SK-N-SH treated with all-trans-retinoic acid at 6 μM for 48 hours (cell line): ENCODE data around the gene CHKB.

ENCODE experiments used
- ATAC-seq: fragments of 200-7000 bp; cut with Tn5 transposase; 3 replicates; pipeline ENCODE4 v1.9.1; 2020; ENCODE audit warnings: mild to moderate bottlenecking, moderate library complexity
- ARNTL ChIP-seq: fragments of 450-650 bp; formaldehyde crosslinking; IDR thresholded peaks from 2 replicates; pipeline ENCODE4 v1.5.0; 2020; ENCODE audit warnings: low read depth, mild to moderate bottlenecking, moderate library complexity, borderline replicate concordance
- BACH2 ChIP-seq: fragments of 250-450 bp; sonication (Bioruptor Pico); IDR thresholded peaks from 2 replicates; pipeline ENCODE4 v1.9.0; 2021; ENCODE audit warnings: mild to moderate bottlenecking, borderline replicate concordance
- CSDC2 ChIP-seq: fragments of 250-450 bp; sonication (Bioruptor Pico); IDR thresholded peaks from 2 replicates; pipeline ENCODE4 v1.5.0; 2020; ENCODE audit warnings: mild to moderate bottlenecking, moderate library complexity
- ESRRG ChIP-seq: fragments of 250-450 bp; sonication (Bioruptor Pico); IDR thresholded peaks from 2 replicates; pipeline ENCODE4 v1.6.1; 2021; ENCODE audit warnings: mild to moderate bottlenecking
- GLIS3 ChIP-seq: fragments of 250-450 bp; sonication (Bioruptor Pico); IDR thresholded peaks from 2 replicates; pipeline ENCODE4 v1.5.0; 2020; ENCODE audit warnings: mild to moderate bottlenecking, moderate library complexity
- OSR1 ChIP-seq: fragments of 250-450 bp; sonication (Bioruptor Pico); IDR thresholded peaks from 2 replicates; pipeline ENCODE4 v1.8.0; 2022; ENCODE audit warnings: moderate library complexity, mild to moderate bottlenecking, inconsistent platforms
- PPARA ChIP-seq: fragments of 250-450 bp; sonication (Bioruptor Pico); IDR thresholded peaks from 2 replicates; pipeline ENCODE4 v1.5.0; 2020; ENCODE audit warnings: mild to moderate bottlenecking, borderline replicate concordance
- RARB ChIP-seq: fragments of 250-450 bp; sonication (Bioruptor Pico); IDR thresholded peaks from 2 replicates; pipeline ENCODE4 v1.8.0; 2021; ENCODE audit warnings: mild to moderate bottlenecking, moderate library complexity
- SNAI2 ChIP-seq: fragments of 250-450 bp; sonication (Bioruptor Pico); IDR thresholded peaks from 2 replicates; pipeline ENCODE4 v1.5.0; 2020; ENCODE audit warnings: mild to moderate bottlenecking, moderate library complexity
- TCF4 ChIP-seq: fragments of 250-450 bp; sonication (Bioruptor Pico); IDR thresholded peaks from 2 replicates; pipeline ENCODE4 v1.8.0; 2021; ENCODE audit warnings: mild to moderate bottlenecking, moderate library complexity, borderline replicate concordance
- ZC3H10 ChIP-seq: fragments of 250-450 bp; sonication (Bioruptor Pico); IDR thresholded peaks from 2 replicates; pipeline ENCODE4 v1.5.1; 2021; ENCODE audit warnings: mild to moderate bottlenecking, moderate library complexity
- ZFP3 ChIP-seq: fragments of 250-450 bp; sonication (Bioruptor Pico); IDR thresholded peaks from 2 replicates; pipeline ENCODE4 v1.5.0; 2020; ENCODE audit warnings: mild to moderate bottlenecking, moderate library complexity
- ZFP30 ChIP-seq: fragments of 450-650 bp; formaldehyde crosslinking; IDR thresholded peaks from 2 replicates; pipeline ENCODE4 v1.5.0; 2022; ENCODE audit warnings: mild to moderate bottlenecking, moderate library complexity
- ZNF565 ChIP-seq: fragments of 450-650 bp; formaldehyde crosslinking; conservative IDR thresholded peaks from 2 replicates; pipeline ENCODE4 v1.5.0; 2020; ENCODE audit warnings: low read depth, mild to moderate bottlenecking, moderate library complexity
- ZNF70 ChIP-seq: fragments of 450-650 bp; formaldehyde crosslinking; IDR thresholded peaks from 2 replicates; pipeline ENCODE4 v1.5.0; 2020; ENCODE audit warnings: mild to moderate bottlenecking, moderate library complexity
- ZNF8 ChIP-seq: fragments of 450-650 bp; formaldehyde crosslinking; IDR thresholded peaks from 2 replicates; pipeline ENCODE4 v1.5.0; 2020; ENCODE audit warnings: mild to moderate bottlenecking, moderate library complexity
- TF ChIP-seq, protein P1 (sequence below): fragments of 250-450 bp; sonication (Bioruptor Pico); IDR thresholded peaks from 2 replicates; pipeline ENCODE4 v1.5.0; 2020; ENCODE audit warnings: mild to moderate bottlenecking, moderate library complexity
- TF ChIP-seq, protein P2 (sequence below): fragments of 250-450 bp; sonication (Bioruptor Pico); IDR thresholded peaks from 2 replicates; pipeline ENCODE4 v1.5.1; 2021; ENCODE audit warnings: mild to moderate bottlenecking, moderate library complexity
- TF ChIP-seq, protein P3 (sequence below): fragments of 250-450 bp; sonication (Bioruptor Pico); IDR thresholded peaks from 2 replicates; pipeline ENCODE4 v1.8.0; 2020; ENCODE audit warnings: mild to moderate bottlenecking, moderate library complexity, borderline replicate concordance
- TF ChIP-seq, protein P4 (sequence below): fragments of 250-450 bp; sonication (Bioruptor Pico); IDR thresholded peaks from 2 replicates; pipeline ENCODE4 v1.8.0; 2021; ENCODE audit warnings: low read depth, mild to moderate bottlenecking, moderate library complexity, borderline replicate concordance

CHKB gene

DNA sequence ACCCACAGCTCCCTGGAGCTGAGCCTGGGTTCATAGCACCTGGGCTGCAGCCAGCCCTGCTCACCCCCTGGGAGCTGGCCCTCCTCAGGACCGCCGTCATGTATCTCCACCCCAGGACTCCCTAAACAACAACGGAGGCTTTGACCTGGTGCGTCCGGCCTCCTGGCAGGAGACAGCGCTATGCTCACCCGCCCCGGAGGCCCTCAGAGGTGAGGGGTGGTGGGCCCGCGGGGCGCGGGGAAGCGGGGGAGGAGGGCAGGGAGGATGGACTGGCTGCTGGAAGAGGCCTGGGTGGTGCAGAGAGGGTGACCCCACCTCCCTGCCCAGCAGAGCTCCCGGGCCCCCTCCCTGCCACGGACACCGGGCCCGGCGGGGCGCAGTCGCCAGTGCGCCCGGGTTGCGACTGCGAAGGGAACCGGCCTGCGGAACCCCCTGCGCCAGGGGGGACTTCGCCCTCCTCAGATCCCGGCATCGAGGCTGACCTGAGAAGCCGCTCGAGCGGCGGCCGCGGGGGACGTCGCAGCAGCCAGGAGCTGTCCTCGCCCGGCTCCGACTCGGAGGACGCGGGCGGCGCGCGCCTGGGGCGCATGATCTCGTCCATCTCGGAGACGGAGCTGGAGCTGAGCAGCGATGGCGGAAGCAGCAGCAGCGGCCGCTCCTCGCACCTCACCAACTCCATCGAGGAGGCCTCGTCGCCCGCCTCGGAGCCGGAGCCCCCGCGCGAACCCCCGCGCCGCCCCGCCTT, 21.0 kb upstream of the CHKB start:
- ATAC-seq: no peak
- TF ChIP-seq ZFP3 (CRISPR knock-in tag) (no peak), ZC3H10 (no peak), CSDC2 (no peak), BACH2 (CRISPR knock-in tag) (no peak), ZNF565 (CRISPR knock-in tag) (no peak), ESRRG (CRISPR knock-in tag) (no peak), ZFP30 (CRISPR knock-in tag) (no peak), TCF4 (no peak), GLIS3 (CRISPR knock-in tag) (no peak), ZNF70 (CRISPR knock-in tag) (no peak), ARNTL (no peak)
- TF ChIP-seq, protein P1, sequence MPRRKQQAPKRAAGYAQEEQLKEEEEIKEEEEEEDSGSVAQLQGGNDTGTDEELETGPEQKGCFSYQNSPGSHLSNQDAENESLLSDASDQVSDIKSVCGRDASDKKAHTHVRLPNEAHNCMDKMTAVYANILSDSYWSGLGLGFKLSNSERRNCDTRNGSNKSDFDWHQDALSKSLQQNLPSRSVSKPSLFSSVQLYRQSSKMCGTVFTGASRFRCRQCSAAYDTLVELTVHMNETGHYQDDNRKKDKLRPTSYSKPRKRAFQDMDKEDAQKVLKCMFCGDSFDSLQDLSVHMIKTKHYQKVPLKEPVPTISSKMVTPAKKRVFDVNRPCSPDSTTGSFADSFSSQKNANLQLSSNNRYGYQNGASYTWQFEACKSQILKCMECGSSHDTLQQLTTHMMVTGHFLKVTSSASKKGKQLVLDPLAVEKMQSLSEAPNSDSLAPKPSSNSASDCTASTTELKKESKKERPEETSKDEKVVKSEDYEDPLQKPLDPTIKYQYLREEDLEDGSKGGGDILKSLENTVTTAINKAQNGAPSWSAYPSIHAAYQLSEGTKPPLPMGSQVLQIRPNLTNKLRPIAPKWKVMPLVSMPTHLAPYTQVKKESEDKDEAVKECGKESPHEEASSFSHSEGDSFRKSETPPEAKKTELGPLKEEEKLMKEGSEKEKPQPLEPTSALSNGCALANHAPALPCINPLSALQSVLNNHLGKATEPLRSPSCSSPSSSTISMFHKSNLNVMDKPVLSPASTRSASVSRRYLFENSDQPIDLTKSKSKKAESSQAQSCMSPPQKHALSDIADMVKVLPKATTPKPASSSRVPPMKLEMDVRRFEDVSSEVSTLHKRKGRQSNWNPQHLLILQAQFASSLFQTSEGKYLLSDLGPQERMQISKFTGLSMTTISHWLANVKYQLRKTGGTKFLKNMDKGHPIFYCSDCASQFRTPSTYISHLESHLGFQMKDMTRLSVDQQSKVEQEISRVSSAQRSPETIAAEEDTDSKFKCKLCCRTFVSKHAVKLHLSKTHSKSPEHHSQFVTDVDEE: no peak

DNA sequence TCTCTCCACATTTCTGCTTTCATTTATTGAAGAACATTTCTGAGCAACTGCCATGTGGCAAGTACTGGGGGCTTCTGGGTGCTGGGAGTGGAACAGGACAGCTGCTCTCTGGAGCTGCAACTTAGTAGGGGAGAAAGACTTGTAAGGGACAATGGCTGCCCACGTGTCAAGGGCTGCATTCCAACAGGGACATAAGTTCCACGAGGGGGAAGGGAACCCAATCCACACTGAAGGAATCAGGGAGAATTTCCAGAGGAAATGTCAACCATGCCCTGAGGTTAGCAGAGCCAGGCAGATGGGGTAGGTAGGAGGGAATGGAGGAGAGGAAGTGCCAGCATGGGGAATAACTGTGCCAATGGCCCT, 19.7 kb upstream of the CHKB start:
- no peak for TF ChIP-seq ZFP3 (CRISPR knock-in tag)
- TF ChIP-seq, protein P1: no peak
- TF ChIP-seq PPARA (CRISPR knock-in tag): no peak
- TF ChIP-seq, protein P2, sequence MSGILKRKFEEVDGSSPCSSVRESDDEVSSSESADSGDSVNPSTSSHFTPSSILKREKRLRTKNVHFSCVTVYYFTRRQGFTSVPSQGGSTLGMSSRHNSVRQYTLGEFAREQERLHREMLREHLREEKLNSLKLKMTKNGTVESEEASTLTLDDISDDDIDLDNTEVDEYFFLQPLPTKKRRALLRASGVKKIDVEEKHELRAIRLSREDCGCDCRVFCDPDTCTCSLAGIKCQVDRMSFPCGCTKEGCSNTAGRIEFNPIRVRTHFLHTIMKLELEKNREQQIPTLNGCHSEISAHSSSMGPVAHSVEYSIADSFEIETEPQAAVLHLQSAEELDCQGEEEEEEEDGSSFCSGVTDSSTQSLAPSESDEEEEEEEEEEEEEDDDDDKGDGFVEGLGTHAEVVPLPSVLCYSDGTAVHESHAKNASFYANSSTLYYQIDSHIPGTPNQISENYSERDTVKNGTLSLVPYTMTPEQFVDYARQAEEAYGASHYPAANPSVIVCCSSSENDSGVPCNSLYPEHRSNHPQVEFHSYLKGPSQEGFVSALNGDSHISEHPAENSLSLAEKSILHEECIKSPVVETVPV (CRISPR knock-in tag): no peak
- no peak for TF ChIP-seq SNAI2
- TF ChIP-seq ZFP30 (CRISPR knock-in tag): no peak
- no peak for TF ChIP-seq ZNF565 (CRISPR knock-in tag)
- no peak for TF ChIP-seq GLIS3 (CRISPR knock-in tag)
- TF ChIP-seq ARNTL: no peak
- TF ChIP-seq, protein P3, sequence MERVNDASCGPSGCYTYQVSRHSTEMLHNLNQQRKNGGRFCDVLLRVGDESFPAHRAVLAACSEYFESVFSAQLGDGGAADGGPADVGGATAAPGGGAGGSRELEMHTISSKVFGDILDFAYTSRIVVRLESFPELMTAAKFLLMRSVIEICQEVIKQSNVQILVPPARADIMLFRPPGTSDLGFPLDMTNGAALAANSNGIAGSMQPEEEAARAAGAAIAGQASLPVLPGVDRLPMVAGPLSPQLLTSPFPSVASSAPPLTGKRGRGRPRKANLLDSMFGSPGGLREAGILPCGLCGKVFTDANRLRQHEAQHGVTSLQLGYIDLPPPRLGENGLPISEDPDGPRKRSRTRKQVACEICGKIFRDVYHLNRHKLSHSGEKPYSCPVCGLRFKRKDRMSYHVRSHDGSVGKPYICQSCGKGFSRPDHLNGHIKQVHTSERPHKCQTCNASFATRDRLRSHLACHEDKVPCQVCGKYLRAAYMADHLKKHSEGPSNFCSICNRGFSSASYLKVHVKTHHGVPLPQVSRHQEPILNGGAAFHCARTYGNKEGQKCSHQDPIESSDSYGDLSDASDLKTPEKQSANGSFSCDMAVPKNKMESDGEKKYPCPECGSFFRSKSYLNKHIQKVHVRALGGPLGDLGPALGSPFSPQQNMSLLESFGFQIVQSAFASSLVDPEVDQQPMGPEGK (CRISPR knock-in tag): no peak
- TF ChIP-seq ZNF8 (CRISPR knock-in tag): no peak
- TF ChIP-seq RARB: no peak
- TF ChIP-seq OSR1 (CRISPR knock-in tag): no peak

DNA sequence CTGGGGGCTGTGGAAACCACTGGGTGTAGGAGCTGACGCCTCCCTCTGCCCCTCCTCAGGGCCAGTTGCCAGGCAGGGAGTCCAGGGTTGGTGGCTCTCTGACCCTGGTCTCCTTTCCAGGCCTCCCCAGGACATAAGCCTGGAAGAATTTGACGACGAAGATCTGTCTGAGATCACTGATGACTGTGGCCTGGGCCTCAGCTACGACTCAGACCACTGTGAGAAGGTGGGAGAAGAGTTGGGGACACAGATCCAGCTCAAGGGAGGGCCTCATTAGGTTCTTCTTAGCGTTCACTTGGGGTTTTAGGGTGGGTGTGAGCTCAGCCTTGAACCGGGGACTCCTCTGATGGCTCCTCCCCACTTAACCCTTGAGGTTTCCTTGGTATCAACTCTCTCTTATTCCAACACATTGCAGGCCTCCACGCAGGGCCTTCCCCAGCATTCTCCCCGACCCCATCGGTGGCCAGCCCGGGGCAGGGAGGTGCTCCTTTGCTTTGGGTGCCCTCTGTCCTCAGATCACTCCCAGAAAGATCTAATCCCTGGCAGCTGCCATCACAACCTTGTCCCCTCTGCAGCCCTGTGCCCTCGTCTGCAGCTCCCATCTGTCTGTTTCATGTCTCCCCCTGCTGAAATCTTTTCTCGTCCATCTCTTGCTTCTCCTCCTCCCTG, 19.2 kb upstream of the CHKB start:
- no peak for ATAC-seq
- TF ChIP-seq, protein P1: no peak
- no peak for TF ChIP-seq CSDC2
- TF ChIP-seq BACH2 (CRISPR knock-in tag): no peak
- TF ChIP-seq OSR1 (CRISPR knock-in tag): no peak
- TF ChIP-seq RARB: no peak
- TF ChIP-seq, protein P3 (CRISPR knock-in tag): no peak
- TF ChIP-seq, protein P4, sequence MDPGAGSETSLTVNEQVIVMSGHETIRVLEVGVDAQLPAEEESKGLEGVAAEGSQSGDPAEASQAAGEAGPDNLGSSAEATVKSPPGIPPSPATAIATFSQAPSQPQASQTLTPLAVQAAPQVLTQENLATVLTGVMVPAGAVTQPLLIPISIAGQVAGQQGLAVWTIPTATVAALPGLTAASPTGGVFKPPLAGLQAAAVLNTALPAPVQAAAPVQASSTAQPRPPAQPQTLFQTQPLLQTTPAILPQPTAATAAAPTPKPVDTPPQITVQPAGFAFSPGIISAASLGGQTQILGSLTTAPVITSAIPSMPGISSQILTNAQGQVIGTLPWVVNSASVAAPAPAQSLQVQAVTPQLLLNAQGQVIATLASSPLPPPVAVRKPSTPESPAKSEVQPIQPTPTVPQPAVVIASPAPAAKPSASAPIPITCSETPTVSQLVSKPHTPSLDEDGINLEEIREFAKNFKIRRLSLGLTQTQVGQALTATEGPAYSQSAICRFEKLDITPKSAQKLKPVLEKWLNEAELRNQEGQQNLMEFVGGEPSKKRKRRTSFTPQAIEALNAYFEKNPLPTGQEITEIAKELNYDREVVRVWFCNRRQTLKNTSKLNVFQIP (CRISPR knock-in tag): no peak
- TF ChIP-seq ZFP30 (CRISPR knock-in tag): no peak
- TF ChIP-seq GLIS3 (CRISPR knock-in tag): no peak
- no peak for TF ChIP-seq ZC3H10
- no peak for TF ChIP-seq TCF4
- TF ChIP-seq ESRRG (CRISPR knock-in tag): no peak

More for the DNA sequence above, 19.7 kb upstream of the CHKB start:
- no peak for ATAC-seq
